Endothelial cell of umbilical vein (primary cell): ENCODE results near the gene SCAF8.

ENCODE experiments used
- CTCF ChIP-seq, 2 donors: IDR thresholded peaks; 1 replicate in 1 of 2; 2 replicates in 1 of 2; pipeline ENCODE4 v1.5.1; 2011; ENCODE audit warnings: low read length in 2 of 2, mild to moderate bottlenecking in 2 of 2, moderate library complexity in 2 of 2, control low read depth in 1 of 2, inconsistent platforms in 1 of 2, low read depth in 1 of 2; ENCODE audit not compliant: insufficient read depth in 1 of 2; ENCODE audit errors: extremely low read depth in 1 of 2
- EZH2 ChIP-seq: IDR thresholded peaks from 2 replicates; pipeline ENCODE4 v1.6.1; 2012; ENCODE audit warnings: borderline replicate concordance, low read depth, mild to moderate bottlenecking, moderate library complexity, low read length, inconsistent platforms; ENCODE audit not compliant: severe bottlenecking
- FOS ChIP-seq: IDR thresholded peaks from 2 replicates; pipeline ENCODE4 v1.6.1; 2011; ENCODE audit warnings: mild to moderate bottlenecking, low read length, moderate library complexity, borderline replicate concordance; ENCODE audit not compliant: insufficient read depth
- GATA2 ChIP-seq: IDR thresholded peaks from 2 replicates; pipeline ENCODE4 v1.7.0; 2011; ENCODE audit warnings: low read depth, mild to moderate bottlenecking, moderate library complexity, mixed read lengths, low read length; ENCODE audit not compliant: insufficient read length, insufficient read depth
- MAX ChIP-seq: IDR thresholded peaks from 2 replicates; pipeline ENCODE4 v1.6.1; 2011; ENCODE audit not compliant: insufficient read depth, insufficient read length
- MYC ChIP-seq: IDR thresholded peaks from one replicate; pipeline ENCODE4 v1.6.1; 2011; ENCODE audit warnings: mild to moderate bottlenecking, low read depth, low read length
- POLR2A ChIP-seq: IDR thresholded peaks from 2 replicates; pipeline ENCODE4 v1.6.1; 2012; ENCODE audit warnings: low read depth, mild to moderate bottlenecking, control low read depth, low read length
- POLR2AphosphoS5 ChIP-seq: IDR thresholded peaks from 2 replicates; pipeline ENCODE4 v1.6.1; 2012; ENCODE audit warnings: low read depth, mild to moderate bottlenecking, control low read depth, low read length, moderate library complexity; ENCODE audit not compliant: insufficient read depth

GRCh38 chr6:154742891-154743290 is 9.7 kb downstream of the SCAF8 start:
- TF ChIP-seq CTCF (IDR thresholded peaks at IDR 0.05; ENCODE audit: extremely low read depth in 1 of 2, insufficient read depth in 1 of 2, low read depth in 1 of 2, low read length in 2 of 2) (no peak), EZH2 (no peak), GATA2 (no peak), POLR2AphosphoS5 (no peak), POLR2A (no peak), MYC (no peak), FOS (no peak), MAX (no peak)
